ENCODE data around the gene ADAMTS16.

GRCh38 chr5:5298841-5299541 lies 158.9 kb downstream of the ADAMTS16 start:
- no peak for TF ChIP-seq POLR2A (IDR thresholded peaks at IDR 0.05)
- no peak for TF ChIP-seq CTCF (IDR thresholded peaks at IDR 0.05)
